Stimulated activated CD4-positive, alpha-beta T cell treated with anti-CD3 and anti-CD28 coated beads, Interleukin-15, amount 100 ng/mL, for 48 hours (primary cell): ENCODE results near the gene TSC2.
"Not testable (repeated sequence)": the region's sequence is repeated elsewhere in the genome, so short reads cannot be mapped to it uniquely, and the experiment has no call there.

ENCODE experiments used
- DNase-seq, 2 donors: peaks; one replicate each; pipeline ENCODE4 v3.0.0-alpha.2; 2020; ENCODE audit warnings: low read depth in 2 of 2

Gene TSC2

GRCh38 chr16:2086106-2086742 is 38.4 kb downstream of the TSC2 start:
- DNase-seq, result no peak

DNA sequence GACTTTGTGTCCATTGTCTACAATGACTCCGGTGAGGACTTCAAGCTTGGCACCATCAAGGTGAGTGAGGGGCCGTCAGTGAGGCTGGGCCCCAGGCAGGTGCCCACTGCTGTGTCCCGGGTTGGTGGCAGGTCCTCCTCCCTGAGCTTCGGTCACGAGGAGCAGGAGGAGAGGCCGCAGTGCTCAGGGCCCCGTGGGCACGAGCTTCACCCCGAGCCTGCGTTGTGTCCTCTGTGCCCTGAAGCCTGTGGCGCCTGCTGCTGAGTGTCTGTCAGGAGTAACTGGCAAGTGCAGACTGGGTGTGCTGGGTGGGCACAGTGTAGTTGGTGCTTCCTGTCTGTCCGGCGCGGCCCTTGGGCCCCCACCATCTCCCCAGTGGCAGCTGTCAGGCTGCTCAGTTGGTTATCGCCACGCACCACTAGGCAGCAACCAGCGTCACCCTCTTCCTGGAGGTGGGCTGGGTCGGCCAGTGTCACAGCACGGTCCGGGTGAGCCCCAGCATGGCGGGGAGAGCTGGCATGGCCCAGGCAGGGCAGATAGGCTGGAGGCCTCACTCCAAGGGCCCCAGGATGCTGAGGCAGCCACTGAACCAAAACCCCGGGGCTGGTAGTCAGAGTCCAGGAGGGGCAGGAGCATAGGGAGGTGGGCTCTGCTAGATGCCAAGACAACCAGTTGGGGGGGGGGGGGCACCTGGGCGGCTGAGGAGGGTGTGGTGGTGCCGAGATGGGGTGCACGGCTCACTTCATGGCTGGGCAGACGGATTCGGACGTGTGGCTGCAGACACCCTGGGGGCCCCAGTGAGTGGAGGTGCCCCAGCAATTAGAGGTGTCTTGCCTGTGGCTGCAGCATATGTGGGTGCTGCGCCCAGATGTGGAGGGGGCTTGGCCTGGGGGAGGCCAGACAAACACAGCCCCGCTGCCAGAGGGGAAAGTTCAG is 39.3 kb downstream of the TSC2 start:
- DNase-seq, result no peak

- no peak for DNase-seq
These were observed 40.2 kb downstream of the TSC2 start for GRCh38 chr16:2087748-2088631.

- no peak for DNase-seq
These were observed 41.1 kb downstream of the TSC2 start for GRCh38 chr16:2088759-2089358.

DNA sequence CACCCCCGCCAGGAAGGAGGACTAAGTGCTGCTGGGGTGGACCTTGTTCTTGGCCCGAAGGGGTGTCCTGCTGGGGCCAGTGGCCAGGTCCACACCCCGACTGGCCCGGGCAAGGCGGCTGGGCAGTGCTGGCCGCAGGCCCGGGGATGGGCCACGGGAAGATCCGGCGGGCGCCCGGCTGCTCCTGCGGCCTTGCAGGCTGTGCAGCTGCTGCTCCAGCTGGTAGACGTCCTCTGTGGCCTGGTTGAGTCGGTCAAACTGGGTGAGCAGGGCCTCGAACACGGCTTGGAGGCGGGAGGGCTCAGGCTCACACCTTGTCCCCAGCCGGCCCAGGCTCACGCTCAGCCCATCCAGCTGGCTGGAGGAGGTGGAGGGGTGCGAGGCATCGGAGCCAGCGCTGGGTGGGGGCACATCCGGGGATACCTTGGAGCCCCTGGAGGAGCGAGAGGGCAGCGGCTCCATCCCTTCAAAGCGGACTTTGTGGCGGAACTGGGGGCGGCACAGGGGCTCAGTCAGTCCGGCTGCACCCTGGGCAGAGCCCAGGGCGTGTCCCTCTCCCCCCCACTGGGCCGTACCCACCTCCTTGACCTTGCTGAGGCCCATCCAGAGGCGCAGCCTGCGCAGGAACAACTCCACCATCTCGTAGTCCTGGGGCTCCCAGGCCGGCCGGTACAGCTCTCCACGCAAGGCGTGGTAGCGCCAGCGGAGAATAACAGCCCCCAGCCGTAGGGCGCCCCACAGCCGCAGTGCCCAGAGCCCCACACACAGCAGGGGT is 42.1 kb downstream of the TSC2 start:
- DNase-seq, result no peak

GRCh38 chr16:2090481-2090776 is 42.6 kb downstream of the TSC2 start:
- DNase-seq, result no peak

GRCh38 chr16:2090777-2091546 is 43.2 kb downstream of the TSC2 start:
- DNase-seq, result no peak

GRCh38 chr16:2091547-2092255 is 43.9 kb downstream of the TSC2 start:
- DNase-seq, result no peak

- DNase-seq, result no peak
These were observed 44.5 kb downstream of the TSC2 start for GRCh38 chr16:2092256-2092620.

- no peak for DNase-seq
These were observed 45.1 kb downstream of the TSC2 start for GRCh38 chr16:2092866-2093265.

GRCh38 chr16:2093793-2094192 is 46.0 kb downstream of the TSC2 start:
- DNase-seq, result no peak

DNA sequence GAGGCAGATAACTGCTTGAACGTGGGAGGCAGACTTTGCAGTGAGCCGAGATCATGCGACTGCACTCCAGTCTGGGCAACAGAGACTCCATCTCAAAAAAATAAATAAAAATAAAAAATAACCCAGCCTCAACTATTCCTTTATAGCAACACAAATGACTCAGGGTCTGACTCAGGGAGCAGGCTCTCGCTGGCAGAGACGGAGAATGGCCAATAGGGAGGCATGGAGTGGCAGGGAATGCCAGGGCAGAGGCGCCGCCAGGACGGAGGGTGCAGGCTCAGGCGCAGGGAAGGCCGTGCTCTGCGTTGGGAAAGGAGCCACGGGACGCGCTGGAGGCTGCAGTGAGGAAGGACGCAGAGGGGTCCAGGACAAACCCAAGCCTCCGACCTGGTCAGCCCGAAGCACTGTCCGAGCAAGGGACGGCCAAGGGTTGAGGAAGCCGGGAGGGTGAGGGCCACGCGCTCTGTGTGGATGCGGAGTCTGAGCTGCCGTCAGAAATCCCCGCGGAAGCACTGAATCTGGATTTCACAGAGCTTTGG is 47.6 kb downstream of the TSC2 start:
- no peak for DNase-seq

DNA sequence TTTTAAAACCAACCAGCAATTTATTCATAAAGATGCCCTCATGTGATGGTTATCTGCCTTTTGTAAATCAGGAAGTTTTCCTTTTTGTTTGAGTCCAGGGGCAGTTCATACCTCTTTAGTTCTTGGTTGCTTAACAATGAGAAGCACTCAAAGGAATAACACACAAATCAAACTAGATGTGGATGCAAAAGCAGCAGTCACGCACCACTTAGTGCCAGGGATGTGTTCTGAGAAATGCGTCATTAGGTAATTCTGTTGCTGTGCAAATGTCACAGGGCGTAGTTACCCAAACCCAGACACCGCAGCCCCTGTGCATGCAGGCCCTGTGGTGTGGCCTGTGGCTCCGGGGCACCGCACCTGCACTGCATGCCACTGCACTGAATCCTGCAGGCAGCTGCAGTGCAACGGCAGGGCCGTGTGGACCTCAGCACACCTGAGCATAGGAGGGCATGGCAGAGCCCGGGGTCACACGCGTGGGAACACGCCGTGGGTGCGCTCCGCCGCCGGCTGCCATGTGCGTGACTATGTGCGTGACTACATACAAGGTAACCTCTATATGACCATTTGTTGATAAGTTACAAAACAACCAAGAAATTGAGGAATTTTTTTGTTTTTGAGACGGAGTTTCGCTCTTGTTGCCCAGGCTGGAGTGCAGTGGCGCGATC is 48.3 kb downstream of the TSC2 start:
- DNase-seq, result no peak

GRCh38 chr16:2096853-2097595 is 49.2 kb downstream of the TSC2 start:
- DNase-seq, result no peak

- not testable (repeated sequence) for DNase-seq
These were observed 49.9 kb downstream of the TSC2 start for GRCh38 chr16:2097689-2098088.

DNA sequence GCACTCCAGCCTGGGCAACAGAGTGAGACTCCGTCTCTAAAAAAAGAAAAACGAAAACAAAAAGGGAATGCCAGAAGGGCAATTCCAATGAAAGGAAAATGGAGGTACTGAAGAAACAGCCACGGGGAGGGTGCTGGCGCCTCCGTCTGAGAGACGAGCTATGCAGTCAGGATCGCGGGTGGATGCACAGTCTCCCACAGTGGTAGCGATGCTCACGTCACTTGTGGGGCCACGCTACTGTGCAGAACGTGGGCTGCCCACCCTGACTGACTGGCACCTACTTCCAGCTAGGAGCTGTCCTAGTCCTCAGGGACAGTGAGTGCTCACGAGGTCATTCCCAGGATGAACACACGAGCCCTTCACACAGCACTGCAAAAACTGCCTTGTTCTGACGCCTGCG is 53.8 kb downstream of the TSC2 start:
- DNase-seq, result not testable (repeated sequence)

- DNase-seq, result no peak
These were observed 54.7 kb downstream of the TSC2 start for GRCh38 chr16:2102471-2102870.

DNA sequence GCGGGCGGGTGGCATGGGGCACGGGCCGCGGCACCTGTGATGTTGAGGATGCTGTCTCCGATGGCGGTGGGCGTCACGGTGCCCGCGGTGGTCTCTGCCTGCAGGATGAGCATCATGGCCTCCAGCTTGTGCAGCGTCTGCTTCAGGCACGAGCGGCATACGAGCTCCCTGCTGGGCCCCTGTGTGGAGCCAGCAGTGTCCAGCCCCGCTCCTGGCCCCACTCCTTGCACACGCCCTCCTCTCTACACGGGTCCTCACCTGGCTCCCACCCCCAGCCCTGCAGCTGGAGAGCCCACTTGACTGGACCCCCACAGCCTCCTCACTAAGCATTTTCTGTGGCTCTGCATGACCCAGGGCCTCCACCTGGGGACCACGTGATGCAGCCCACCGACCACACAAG is 56.7 kb downstream of the TSC2 start:
- not testable (repeated sequence) for DNase-seq
